HG03575 (cell line): Measurements from ENCODE around the gene ASMTL.
A peak's percentile ranks its signal among the peaks of the same experiment; 100 is the strongest.

ENCODE experiments used
- ATAC-seq: cut with Tn5 transposase; IDR thresholded peaks from one replicate; pipeline ENCODE4 v1.9.1; 2021; ENCODE audit not compliant: unreplicated experiment, insufficient number of reproducible peaks, low FRiP score; ENCODE audit errors: extremely low read depth

Gene ASMTL

DNA sequence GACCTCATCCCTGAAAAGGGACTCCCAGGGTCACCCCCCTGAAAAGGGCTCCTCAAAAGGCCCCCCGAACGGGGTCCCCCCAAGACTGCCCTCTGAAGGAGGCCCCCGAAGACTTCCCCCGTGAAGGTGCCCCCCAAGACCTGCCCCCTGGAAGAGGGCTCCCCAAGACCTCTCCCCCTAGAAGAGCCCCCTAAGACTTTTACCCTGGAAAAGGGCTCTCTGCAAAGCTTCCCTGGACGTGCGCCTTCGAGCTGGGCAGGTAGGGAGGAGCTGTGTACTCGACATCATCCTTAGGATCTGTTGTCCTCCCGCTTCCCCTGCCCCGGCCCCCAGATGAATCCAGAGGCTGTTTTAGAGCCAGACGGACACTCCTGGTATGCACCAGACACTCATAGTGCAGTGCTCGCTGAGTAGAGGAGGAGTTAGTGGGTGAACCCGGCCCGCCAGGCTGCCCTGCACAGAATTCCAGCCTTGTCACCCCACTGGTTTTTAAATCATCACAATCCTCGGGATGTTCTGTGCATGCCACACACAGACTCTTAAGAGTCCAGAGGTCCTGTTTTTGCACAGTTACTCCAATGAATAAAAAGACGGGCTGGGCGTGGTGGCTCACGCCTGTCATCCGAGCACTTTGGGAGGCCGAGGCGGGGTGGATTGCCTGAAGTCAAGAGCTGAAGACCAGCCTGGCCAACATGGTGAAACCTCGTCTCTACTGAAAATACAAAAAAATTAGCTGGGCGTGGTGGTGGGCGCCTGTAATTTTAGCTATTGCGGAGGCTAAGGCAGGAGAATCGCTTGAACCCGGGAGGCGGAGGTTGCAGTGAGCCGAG, 55.1 kb downstream of the ASMTL start:
- no peak for ATAC-seq

DNA sequence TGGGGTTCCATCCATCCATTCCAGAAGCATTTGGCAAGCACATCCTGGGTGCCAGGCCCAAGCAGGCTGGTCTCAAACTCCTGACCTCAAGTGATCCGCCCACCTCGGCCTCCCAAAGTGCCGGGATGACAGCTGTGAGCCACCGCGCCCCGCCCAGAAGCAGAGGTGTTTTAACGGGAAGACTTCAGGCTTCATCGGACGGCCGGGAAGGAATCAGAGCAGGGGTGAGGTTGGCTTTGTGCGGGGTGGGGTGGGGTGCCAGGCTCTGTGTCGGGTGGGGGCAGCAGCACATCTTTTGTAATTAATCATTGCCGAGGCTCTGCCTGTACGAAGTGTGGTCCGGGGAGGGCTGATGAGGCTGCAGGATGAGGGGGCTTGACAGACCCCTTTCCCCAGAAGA, 55.7 kb downstream of the ASMTL start:
- ATAC-seq = no peak

DNA sequence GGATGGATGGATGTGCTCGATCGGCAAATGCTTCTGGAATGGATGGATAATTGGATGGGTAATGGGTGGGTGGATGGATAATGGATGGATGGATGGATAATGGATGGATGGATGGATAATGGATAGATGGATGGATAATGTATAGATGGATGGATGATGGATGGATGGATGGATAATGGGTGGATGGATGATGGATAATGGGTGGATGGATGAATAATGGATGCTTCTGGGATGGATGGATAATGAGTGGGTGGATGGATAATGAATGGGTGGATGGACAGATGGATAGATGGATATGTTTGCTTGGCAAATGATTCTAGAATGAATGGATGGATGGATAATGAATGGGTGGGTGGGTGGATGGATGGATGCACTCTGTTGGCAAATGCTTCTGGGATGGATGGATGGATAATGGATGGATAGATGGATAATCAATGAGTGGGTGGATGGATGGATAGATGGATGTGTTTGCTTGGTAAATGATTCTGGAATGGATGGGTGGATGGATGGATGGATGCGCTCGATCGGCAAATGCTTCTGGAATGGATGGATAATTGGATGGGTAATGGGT, 57.0 kb downstream of the ASMTL start:
- ATAC-seq = no peak

DNA sequence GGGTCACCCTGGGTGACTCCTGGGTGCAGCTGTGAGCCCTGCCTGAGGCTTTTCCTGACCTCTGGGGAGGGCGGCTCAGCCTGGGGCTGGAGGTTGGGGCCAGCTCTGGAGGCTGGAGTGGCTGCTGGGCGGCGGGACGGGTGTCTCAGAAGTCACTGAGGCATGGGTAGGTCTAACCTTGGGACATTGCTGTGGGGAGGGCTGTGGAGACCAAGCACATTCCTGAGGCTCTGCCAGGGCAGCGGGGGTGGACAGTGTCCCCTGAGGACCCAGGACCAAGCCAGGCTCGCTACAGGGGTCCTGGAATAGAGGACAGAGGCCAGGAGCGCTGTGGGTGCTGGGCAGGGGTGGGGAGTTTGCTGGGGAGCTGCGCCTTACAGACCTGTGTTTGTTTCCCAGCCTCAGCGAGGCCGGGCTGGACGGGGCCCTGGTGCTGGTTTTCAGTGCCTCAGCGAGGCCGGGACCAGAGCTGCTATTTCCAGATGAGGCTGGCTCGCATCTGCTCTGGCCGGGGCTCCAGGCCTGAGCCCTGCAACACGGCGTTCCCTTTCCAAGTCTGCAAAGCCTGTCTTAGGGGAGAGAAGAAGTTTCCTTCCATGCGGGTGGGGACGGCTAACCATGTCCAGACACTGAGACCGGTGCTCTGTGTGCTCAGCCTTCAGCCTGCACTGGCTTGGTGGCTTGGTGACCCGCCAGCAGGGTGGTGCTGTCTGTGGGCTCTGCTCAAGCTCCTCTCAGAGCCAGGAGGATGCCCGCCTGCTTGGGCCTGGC, 57.8 kb downstream of the ASMTL start:
- ATAC-seq = no peak

DNA sequence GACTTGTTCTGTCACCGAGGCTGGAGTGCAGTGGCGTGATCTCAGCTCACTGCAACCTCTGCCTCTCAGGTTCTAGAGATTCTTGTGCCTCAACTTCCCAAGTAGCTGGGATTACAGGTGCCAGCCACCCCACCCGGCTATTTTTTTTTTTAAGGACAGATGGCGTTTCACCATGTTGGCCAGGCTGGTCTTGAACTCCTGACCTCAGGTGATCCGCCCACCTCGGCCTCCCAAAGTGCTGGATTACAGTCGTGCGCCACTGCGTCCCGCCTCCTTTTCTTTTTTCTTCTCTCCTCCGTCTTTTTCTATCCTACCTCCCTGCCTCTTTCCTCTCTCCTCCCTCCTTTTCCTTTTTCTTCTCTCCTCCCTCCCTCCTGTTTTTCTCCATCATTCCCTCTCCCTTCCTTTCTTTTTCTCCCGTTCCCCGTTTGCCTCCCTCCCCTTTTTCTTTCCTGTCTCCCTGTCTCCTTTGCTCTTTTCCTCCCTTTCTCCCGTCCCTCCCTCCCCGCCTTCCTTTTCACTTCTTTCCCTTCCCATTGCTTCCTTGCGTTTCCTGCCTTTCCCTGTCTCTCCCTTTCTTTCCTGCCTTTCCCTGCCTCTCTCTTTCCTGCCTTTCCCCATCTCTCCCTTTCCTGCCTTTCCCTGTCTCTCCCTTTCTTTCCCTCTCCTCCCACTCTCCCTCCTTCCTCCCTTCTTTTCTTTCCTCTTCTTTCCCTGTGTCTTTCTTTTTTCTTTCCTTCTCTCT, 58.7 kb downstream of the ASMTL start:
- ATAC-seq = no peak

DNA sequence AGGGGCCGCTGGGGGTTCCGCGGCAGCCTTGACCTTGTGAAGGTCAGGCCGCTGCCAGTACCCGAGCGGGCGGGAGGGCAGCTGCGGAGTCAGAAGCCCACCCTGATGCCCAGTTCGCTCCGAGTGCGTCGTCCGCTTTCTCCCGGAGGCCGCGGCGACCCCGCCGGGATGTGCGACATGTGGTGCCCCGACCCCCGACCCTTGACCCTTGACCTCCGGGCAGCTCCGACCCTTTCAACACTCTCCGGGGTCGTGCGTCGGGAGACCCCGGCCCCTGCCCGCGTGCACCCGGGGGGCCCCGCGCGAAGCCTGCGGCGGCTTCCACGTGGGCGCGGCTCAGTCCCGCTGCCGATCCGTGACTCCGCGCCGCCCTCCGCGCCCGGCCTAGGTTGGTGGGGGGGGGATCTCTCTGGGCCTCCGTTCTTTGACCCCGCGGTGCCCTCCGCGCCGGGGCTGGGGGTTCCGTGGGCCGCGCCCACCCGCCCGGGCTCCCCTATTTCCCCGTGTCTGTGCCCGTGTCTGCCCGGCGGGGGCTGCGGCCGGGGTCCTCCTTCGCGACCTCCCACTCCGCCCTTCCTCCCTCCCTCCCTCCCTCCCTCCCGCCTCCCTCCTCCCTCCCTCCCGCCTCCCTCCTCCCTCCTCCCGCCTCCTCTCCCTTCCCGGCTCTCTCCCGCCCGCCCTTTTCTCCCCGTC, 60.2 kb downstream of the ASMTL start:
- no peak for ATAC-seq

DNA sequence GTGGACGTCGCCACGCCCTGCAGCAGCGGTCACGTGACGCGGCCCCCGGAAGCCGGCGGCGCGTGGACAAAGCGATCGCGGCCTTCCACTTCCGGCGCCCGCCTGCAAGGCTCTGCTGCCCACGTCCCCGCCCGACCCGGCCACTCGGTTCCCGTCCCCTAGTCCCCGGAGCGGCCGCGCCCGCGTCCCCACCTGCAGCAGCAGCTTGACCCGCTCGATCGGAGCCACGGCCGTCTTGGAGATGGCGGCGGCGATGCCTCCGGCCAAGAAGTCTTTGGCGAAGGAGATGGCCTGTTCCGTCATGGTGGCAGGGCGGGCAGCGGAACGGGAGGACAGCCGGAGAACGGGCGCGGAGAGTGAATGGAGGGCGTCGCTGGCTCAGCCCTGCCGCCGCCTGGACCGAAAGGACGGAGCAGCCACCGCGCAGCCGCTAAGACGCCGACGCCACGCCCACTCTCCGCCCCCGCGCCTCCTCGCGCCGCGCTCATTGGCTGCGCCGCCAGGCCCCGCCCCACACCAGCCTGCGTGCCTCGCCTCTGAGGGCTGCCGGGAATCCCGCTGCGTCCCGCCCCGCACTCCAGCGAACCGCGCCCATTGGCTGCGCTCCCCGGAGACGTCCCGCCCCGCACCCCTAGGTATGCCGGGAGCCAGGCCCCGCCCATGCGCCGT, 60.9 kb downstream of the ASMTL start, which contains the start of gene SLC25A6:
Gene SLC25A6, minus strand, starts transcription at position 407 of the 669 bp plus-strand sequence. Its CDS starts 104 bp downstream, at position 303.
- ATAC-seq = peak; percentile 76

DNA sequence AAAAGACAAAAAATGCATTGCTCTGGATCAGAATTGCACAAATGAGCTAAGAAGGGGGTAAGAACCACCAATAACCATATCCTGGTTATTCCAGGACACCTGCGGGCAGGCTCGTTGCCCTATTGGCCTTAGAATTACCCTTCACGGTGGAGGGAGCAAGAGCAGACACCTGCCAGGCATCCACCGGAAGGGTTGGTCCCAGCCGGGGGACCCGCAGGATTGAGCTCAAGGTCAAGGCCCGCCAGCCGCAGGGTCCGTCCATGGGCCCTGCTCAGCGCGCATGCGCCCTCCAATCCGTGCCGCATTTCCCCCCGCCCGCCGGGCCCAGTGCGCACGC, 61.4 kb downstream of the ASMTL start:
- peak; percentile 12 for ATAC-seq

DNA sequence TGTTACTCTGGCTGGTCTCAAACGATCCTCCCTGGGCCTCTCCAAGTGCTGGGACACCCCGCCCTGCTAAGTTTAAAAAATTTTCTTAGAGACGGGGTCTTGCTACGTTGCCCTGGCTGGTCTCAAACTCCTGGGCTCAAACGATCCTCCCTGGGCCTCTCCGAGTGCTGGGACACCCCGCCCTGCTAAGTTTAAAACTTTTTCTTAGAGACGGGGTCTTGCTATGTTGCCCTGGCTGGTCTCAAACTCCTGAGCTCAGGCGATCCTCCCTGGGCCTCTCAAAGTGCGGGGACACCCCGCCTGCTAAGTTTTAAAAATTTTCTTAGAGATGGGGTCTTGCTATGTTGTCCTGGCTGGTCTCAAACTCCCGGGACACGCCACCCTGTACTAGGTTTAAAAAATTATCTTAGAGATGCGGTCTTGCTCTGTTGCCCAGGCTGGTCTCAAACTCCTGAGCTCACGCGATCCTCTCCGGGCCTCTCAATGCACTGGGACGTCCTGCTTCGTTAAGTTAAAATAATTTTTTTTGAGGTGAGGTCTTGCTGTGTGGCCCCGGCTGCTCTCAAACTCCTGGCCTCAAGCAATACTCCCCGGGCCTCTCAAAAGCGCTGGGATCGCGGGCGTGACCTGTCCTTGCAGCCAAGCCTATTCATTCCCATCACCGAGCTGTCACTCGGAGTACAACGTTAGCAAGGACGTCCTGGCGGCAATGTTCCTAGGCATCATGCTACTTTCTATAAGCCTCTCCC, 61.9 kb downstream of the ASMTL start:
- no peak for ATAC-seq

DNA sequence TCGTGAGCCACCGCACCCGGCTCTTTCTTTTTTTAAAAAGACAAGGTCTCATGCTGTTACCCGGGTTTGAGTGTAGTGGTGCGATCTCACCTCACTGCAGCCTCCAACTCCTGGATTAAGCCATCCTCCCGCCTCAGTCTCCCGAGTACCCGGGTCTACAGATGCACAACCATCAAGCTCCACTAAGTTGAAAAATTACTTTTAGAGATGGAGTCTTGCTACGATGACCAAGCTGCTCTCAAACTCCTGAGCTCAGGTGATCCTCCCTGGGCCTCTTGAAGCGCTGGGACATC, 62.8 kb downstream of the ASMTL start:
- no peak for ATAC-seq

DNA sequence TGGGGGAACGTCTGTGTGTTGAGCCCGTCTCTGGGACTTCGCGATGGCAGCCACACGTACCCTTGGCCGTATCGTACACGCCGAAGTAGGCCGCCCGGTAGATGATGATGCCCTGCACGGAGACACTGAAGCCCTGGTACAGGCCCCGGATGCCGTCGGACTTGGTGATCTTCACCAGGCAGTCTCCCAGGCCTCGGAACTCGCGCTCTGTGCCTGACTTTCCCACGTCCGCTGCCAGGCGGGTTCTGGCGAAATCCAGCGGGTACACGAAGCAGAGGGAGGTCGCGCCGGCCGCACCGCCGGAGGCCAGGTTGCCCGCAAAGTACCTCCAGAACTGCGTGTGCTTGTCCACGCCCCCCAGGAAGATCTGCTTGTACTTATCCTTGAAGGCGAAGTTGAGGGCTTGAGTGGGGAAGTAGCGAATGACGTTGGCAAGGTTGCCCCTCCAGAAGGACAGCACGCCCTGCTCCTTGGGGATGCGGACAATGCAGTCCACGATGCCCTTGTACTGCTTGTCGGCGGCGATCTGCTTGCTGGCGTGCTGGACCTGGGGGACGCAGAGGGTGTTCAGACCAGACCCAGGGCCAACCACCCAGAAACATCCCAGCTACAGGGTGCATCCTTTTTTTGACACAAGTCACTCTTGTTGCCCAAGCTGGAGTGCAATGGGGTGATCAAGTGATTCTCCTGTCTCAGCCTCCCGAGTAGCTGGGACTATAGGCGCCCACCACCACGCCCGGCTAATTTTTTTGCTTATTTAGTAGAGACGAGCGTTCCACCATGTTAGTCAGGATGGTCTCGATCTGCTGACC, 63.3 kb downstream of the ASMTL start:
- ATAC-seq = no peak

DNA sequence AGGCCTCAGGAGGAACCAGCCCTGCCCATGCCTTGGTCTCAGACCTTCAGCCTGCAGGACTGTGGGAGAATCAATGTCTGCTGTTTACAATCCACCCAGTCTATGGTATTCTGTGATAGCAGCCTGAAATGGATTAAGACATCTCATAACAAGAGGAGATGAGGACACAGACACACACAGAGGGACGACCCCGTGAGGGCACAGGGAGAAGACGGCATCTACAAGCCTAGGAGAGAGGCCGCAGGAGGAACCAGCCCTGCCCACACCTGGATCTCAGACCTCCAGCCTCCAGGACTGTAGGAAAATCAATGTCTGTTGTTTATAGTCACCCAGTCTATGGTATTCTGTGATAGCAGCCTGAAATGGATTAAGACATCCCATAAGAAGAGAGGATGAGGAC, 64.1 kb downstream of the ASMTL start:
- no peak for ATAC-seq

DNA sequence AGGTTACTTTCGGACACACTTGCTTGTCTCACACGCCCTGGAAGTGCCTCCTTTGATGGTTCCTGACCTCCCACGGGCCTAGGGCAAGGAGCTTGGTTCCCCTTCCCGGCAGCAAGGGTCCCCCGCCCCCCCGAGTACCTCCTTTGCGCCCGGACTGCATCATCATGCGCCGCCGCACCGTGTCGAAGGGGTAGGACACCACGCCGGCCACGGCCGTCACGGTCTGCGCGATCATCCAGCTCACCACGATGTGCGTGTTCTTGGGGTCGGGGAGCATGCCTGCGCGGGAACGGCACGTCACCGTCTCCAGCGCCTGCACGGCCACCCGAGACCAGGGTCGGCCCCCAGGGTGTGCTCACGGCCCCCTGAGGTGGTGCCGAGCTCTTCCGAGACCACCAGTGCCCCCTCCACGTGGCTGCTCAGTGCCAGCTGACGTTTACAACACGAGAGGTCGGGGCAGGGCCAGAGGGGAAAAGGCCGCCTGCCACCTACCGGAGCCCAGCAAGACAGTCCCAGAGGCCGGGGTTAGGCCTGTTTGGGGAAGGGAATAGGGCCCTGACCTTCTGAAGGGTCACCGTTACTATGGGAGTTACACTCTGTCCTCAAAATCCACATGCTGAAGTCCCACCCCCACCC, 65.5 kb downstream of the ASMTL start:
- ATAC-seq = no peak

DNA sequence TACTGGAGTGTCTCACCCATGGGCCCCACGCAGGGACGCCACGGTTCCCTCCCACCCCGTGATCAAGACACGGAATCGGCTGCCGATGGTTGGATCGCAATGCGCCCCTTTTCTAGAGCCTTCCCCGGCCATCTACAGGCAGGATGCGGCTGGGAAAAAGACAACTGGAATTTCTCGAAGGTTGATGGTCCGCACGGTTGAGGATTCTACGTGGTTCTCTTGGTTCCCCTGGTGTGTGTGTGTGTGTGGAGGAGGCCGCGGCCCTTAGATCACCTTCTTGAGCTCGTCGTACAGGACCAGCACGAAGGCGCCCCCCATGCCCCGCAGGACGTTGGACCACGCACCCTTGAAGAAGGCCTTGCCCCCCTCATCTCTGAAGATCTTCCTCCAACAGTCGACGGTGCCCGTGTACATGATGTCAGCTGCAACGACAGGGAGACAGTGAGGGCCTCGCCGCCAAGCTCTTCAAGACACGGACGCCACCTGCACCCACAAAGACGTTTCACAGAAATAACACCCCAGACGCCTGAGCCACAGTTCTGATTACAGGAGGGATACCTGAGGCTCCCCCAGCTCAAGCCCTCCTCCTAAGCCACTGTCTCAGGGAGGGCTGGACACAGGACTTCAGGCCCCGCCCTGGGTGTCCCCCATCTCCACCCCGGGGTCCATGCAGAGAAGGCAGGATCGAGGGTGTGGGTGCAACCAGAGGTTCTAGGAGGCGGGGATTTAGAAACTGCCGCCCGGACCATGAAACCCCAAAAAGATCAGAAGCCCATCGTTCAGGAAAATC, 66.2 kb downstream of the ASMTL start:
- no peak for ATAC-seq

DNA sequence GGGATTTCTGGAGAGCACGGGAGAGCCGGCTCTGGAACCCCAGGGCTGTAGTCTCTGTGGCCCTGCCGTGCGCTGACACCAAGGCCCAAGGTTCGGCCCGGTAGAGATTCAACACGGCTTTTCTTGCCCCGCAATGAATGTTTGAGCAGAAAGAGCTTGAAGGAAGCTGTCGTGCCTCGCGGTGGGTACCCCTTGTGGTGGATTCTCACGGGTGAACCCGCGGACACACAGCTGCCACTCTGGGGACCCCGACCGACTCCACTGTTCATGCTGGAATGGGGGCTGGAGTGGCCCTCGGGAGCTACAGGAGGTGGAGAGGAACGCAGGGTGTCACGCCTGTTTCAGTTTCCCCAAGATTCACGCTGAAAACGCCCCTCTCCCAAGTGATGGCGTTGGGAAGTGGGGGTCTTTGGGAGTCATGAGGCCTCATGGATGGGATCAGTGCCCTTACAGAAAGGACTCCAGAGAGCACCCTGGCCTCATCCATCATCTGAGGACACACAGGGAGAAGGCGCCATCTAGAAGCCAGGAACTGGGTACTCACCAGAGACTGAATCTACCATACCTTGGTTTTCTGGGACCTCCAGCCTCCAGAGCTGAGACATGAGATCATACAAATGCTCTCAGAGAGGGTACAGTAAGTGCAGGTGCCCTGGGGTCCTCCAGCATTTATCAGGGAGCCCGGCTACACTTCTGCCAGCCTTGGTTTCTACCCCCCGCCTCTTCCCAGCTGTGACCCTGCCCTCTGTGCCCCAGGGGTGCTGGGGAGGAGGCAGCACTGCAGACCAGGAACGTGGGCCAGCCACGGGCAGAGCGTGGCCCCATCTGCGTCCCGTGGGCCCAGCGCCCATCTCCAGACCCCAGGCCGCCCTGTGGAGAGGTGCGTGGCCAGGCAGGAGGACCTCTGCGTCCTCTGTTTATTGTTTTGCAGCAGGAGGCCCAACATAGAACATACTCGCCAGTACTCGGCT, 67.2 kb downstream of the ASMTL start:
- no peak for ATAC-seq
